HEK293 (cell line): ENCODE data around the gene MMP25.

ENCODE experiments used
- CTCF ChIA-PET: fragments of 350-600 bp; formaldehyde crosslinking; extraction: SDS; loops from one replicate; lab custom pipeline; 2021; ENCODE audit warnings: antibody characterized with exemption; lab: Yijun Ruan, JAX
- POLR2A ChIA-PET: fragments of 300-600 bp; formaldehyde crosslinking; extraction: SDS; loops from one replicate; lab custom pipeline; 2020; ENCODE audit warnings: antibody characterized with exemption, inconsistent platforms; lab: Yijun Ruan, JAX
- H3K27ac ChIP-seq: fragments of 200-500 bp; sonication (Bioruptor generic); 2 replicates; pipeline ENCODE4 v1.5.1; 2014; ENCODE audit warnings: low read depth, low read length, control low read depth, inconsistent platforms; ENCODE audit errors: extremely low read depth
- H3K36me3 ChIP-seq, 2 experiments: fragments of 200-500 bp in 1 of 2; sonication (Bioruptor generic) in 1 of 2; 1 replicate in 1 of 2; 2 replicates in 1 of 2; pipeline ENCODE4 v1.5.1; 2014 to 2017; ENCODE audit warnings: inconsistent platforms in 2 of 2, low read length in 2 of 2; ENCODE audit not compliant: control insufficient read depth in 2 of 2, insufficient read depth in 1 of 2
- H3K4me1 ChIP-seq: fragments of 200-500 bp; sonication (Bioruptor generic); 2 replicates; pipeline ENCODE4 v1.5.1; 2014; ENCODE audit warnings: mild to moderate bottlenecking, low read length, inconsistent platforms; ENCODE audit not compliant: control insufficient read depth, insufficient read depth
- H3K4me3 ChIP-seq: 2 replicates; pipeline ENCODE4 v1.5.1; 2011; ENCODE audit warnings: low read depth, mild to moderate bottlenecking, control low read depth, low read length, moderate library complexity
- H3K9me3 ChIP-seq: fragments of 200-500 bp; sonication (Bioruptor generic); 2 replicates; pipeline ENCODE4 v1.5.1; 2014; ENCODE audit warnings: low read depth, low read length, inconsistent platforms; ENCODE audit not compliant: control insufficient read depth, insufficient read depth
- AEBP2 ChIP-seq: fragments of 450-650 bp; formaldehyde crosslinking; IDR thresholded peaks from 2 replicates; pipeline ENCODE4 v1.5.1; 2016; ENCODE audit warnings: missing biosample characterization, missing genetic modification characterization, borderline replicate concordance
- HIC1 ChIP-seq: fragments of 450-650 bp; formaldehyde crosslinking; IDR thresholded peaks from 2 replicates; pipeline ENCODE4 v1.5.1; 2016; ENCODE audit warnings: missing biosample characterization, missing genetic modification characterization
- HOXD13 ChIP-seq: sonication (generic); formaldehyde crosslinking; IDR thresholded peaks from 2 replicates; pipeline ENCODE4 v1.8.0; 2022; ENCODE audit warnings: missing genetic modification reagents, borderline replicate concordance
- KLF8 ChIP-seq: fragments of 450-650 bp; formaldehyde crosslinking; IDR thresholded peaks from 2 replicates; pipeline ENCODE4 v1.5.1; 2016; ENCODE audit warnings: missing biosample characterization, missing genetic modification characterization
- ZBTB44 ChIP-seq: fragments of 450-650 bp; IDR thresholded peaks from 2 replicates; pipeline ENCODE4 v1.5.1; 2018; ENCODE audit warnings: missing biosample characterization, mild to moderate bottlenecking, missing genetic modification characterization
- ZEB2 ChIP-seq: fragments of 450-650 bp; formaldehyde crosslinking; IDR thresholded peaks from 2 replicates; pipeline ENCODE4 v1.5.1; 2016; ENCODE audit warnings: missing biosample characterization, missing genetic modification characterization
- ZFP69B ChIP-seq: fragments of 450-650 bp; formaldehyde crosslinking; IDR thresholded peaks from 2 replicates; pipeline ENCODE4 v1.5.1; 2016; ENCODE audit warnings: missing biosample characterization, missing genetic modification characterization
- ZNF140 ChIP-seq: fragments of 450-650 bp; formaldehyde crosslinking; IDR thresholded peaks from 2 replicates; pipeline ENCODE4 v1.5.1; 2016; ENCODE audit warnings: missing biosample characterization, missing genetic modification characterization
- ZNF280C ChIP-seq: fragments of 450-650 bp; formaldehyde crosslinking; IDR thresholded peaks from 2 replicates; pipeline ENCODE4 v1.5.1; 2016; ENCODE audit warnings: missing biosample characterization, missing genetic modification characterization
- ZNF335 ChIP-seq: fragments of 450-650 bp; formaldehyde crosslinking; conservative IDR thresholded peaks from 2 replicates; pipeline ENCODE4 v1.5.1; 2016; ENCODE audit warnings: missing biosample characterization, missing genetic modification characterization
- ZNF394 ChIP-seq: fragments of 450-650 bp; formaldehyde crosslinking; IDR thresholded peaks from 2 replicates; pipeline ENCODE4 v1.5.1; 2016; ENCODE audit warnings: missing biosample characterization, missing genetic modification characterization, mild to moderate bottlenecking, moderate library complexity, borderline replicate concordance
- ZNF426 ChIP-seq: fragments of 450-650 bp; formaldehyde crosslinking; IDR thresholded peaks from 2 replicates; pipeline ENCODE4 v1.5.1; 2017; ENCODE audit warnings: missing biosample characterization, missing genetic modification characterization, mild to moderate bottlenecking, inconsistent platforms, moderate library complexity
- ZNF623 ChIP-seq: fragments of 450-650 bp; formaldehyde crosslinking; IDR thresholded peaks from 2 replicates; pipeline ENCODE4 v1.5.1; 2016; ENCODE audit warnings: missing biosample characterization, missing genetic modification characterization
- ZNF664 ChIP-seq: fragments of 450-650 bp; formaldehyde crosslinking; IDR thresholded peaks from 2 replicates; pipeline ENCODE4 v1.5.1; 2016; ENCODE audit warnings: missing biosample characterization, missing genetic modification characterization
- ZNF692 ChIP-seq: fragments of 450-650 bp; formaldehyde crosslinking; IDR thresholded peaks from 2 replicates; pipeline ENCODE4 v1.5.1; 2016; ENCODE audit warnings: missing biosample characterization, missing genetic modification characterization
- ZSCAN23 ChIP-seq: fragments of 450-650 bp; formaldehyde crosslinking; IDR thresholded peaks from 2 replicates; pipeline ENCODE4 v1.5.1; 2016; ENCODE audit warnings: missing biosample characterization, missing genetic modification characterization
- ZSCAN30 ChIP-seq: fragments of 450-650 bp; IDR thresholded peaks from 2 replicates; pipeline ENCODE4 v1.5.1; 2018; ENCODE audit warnings: missing biosample characterization, mild to moderate bottlenecking, missing genetic modification characterization, moderate library complexity
- ZXDB ChIP-seq: fragments of 450-650 bp; formaldehyde crosslinking; IDR thresholded peaks from 2 replicates; pipeline ENCODE4 v1.5.1; 2016; ENCODE audit warnings: missing biosample characterization, missing genetic modification characterization

Gene MMP25

GRCh38 chr16:3035972-3036725 lies 10.2 kb upstream of the MMP25 start (continued):
- no peak for TF ChIP-seq ZNF280C (tag by site-specific recombination)

GRCh38 chr16:3036726-3037315 lies 9.5 kb upstream of the MMP25 start, which contains the start of gene BICDL2:
Gene BICDL2 (minus strand): TSS chr16:3036944. CDS start chr16:3035496, 1,448 bp downstream.
- TF ChIP-seq HIC1: no peak
- TF ChIP-seq ZNF664 (tag by site-specific recombination): peak; percentile 92
- no peaks in the 10 kb centered on the region for H3K9me3 ChIP-seq
- H3K36me3 ChIP-seq: no peaks in the 10 kb centered on the region
- no peak within 1 kb of the TSS for H3K27ac ChIP-seq
- no peak within 1 kb of the TSS for H3K4me3 ChIP-seq
- ChIA-PET POLR2A (no interaction called here), CTCF (interaction anchor here (0.9 to 7.2 kb wide), 3 partner anchors 7 to 93 kb away, joined by 3 to 87 read pairs (median 3); no protein-coding TSS in a partner anchor)
- H3K4me1 ChIP-seq: no peaks in the 10 kb centered on the region

- TF ChIP-seq ZEB2 (tag by site-specific recombination): no peak
- TF ChIP-seq ZNF394 (tag by site-specific recombination): peak; percentile 26; the same call in 1 of the 2 replicates
- no peak for TF ChIP-seq AEBP2
- peak; percentile 47; the same call in 1 of the 2 replicates for TF ChIP-seq ZXDB
- Histone ChIP-seq H3K4me3 (no peak overlapping the region), H3K36me3 (no peaks in the 10 kb centered on the region), H3K27ac (no peak overlapping the region), H3K9me3 (no peaks in the 10 kb centered on the region), H3K4me1 (no peaks in the 10 kb centered on the region)
- ChIA-PET CTCF (interaction anchor here (0.6 to 7.2 kb wide), 5 partner anchors 8 to 92 kb away, joined by 3 to 87 read pairs (median 5); no protein-coding TSS in a partner anchor), POLR2A (no interaction called here)
Measured at GRCh38 chr16:3038256-3038655, 8.1 kb upstream of the MMP25 start.

GRCh38 chr16:3038896-3039295 lies 7.5 kb upstream of the MMP25 start:
- Histone ChIP-seq H3K9me3 (no peaks in the 10 kb centered on the region), H3K36me3 (no peaks in the 10 kb centered on the region), H3K4me1 (no peaks in the 10 kb centered on the region), H3K27ac (no peak overlapping the region), H3K4me3 (no peak overlapping the region)
- ChIA-PET CTCF (interaction anchor here (0.6 to 7.2 kb wide), 4 partner anchors 9 to 91 kb away, joined by 3 to 87 read pairs (median 6); no protein-coding TSS in a partner anchor), POLR2A (interaction anchor here (0.8 to 3.0 kb wide), 3 partner anchors 10 to 94 kb away, joined by 3 to 10 read pairs (median 4); partner anchors contain the start of gene TNFRSF12A)
- 0 out of 2 replicates have a peak, but pooled peaks have one; percentile 20 for TF ChIP-seq ZNF140 (tag by site-specific recombination)
- TF ChIP-seq KLF8: no peak
- TF ChIP-seq ZNF623 (tag by site-specific recombination): no peak
- peak; percentile 51; the same call in 1 of the 2 replicates for TF ChIP-seq ZNF692
- no peak for TF ChIP-seq ZSCAN30 (tag by site-specific recombination)
- no peak for TF ChIP-seq ZNF426 (tag by site-specific recombination)
- TF ChIP-seq HOXD13: no peak
- no peak for TF ChIP-seq ZNF335 (tag by site-specific recombination)
- no peak for TF ChIP-seq ZBTB44 (tag by site-specific recombination)
- TF ChIP-seq ZFP69B (tag by site-specific recombination): 0 out of 2 replicates have a peak, but pooled peaks have one; percentile 50
- no peak for TF ChIP-seq ZSCAN23
